ENCODE measurements around the gene CACNA1D.

DNA sequence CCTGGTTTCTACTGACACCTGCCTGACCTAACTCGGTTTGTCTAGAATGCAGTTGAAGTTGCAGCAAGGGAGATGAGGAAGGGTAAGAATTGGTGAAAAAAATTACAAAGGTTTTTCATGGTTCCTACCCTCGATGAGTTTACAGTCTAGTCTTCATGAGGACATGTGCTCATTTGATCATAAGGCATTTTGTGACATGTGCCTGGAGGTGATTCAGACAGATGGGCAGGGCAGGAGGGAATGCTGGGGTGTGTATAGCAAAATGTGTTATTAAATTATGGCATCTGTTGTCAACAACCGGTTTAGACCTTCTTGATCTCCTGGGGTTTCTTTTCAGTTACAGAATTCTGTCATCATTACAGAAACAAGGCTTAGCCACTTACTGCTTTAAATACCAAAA is 101.2 kb downstream of the CACNA1D start:
- no peak for TF ChIP-seq GATA2 (IDR thresholded peaks at IDR 0.05; ENCODE audit: insufficient read depth, insufficient read length, low read depth, low read length)
- TF ChIP-seq POLR2A (IDR thresholded peaks at IDR 0.05; ENCODE audit: low read depth, low read length): no peak
- TF ChIP-seq CTCF (IDR thresholded peaks at IDR 0.05; ENCODE audit: extremely low read depth in 1 of 2, insufficient read depth in 1 of 2, low read depth in 1 of 2, low read length in 2 of 2): no peak
- TF ChIP-seq FOS (IDR thresholded peaks at IDR 0.05; ENCODE audit: borderline replicate concordance, insufficient read depth, low read length): no peak
- TF ChIP-seq EZH2 (IDR thresholded peaks at IDR 0.05; ENCODE audit: borderline replicate concordance, low read depth, low read length, severe bottlenecking): no peak
- no peak for TF ChIP-seq MAX (IDR thresholded peaks at IDR 0.05; ENCODE audit: insufficient read depth, insufficient read length)
- no peak for TF ChIP-seq POLR2AphosphoS5 (IDR thresholded peaks at IDR 0.05; ENCODE audit: insufficient read depth, low read depth, low read length)
- no peak for TF ChIP-seq JUN (IDR thresholded peaks at IDR 0.05; ENCODE audit: borderline replicate concordance, insufficient read depth, insufficient read length, low read depth)
- no peak for TF ChIP-seq MYC (IDR thresholded peaks at IDR 0.05; ENCODE audit: low read depth, low read length)
